GM19239 (cell line): ENCODE results near the gene GABRG3.

ENCODE experiments used
- DNase-seq: peaks from one replicate; pipeline ENCODE4 v3.0.0; 2011; ENCODE audit warnings: low spot score; ENCODE audit not compliant: insufficient read length
- FAIRE-seq: peaks from 2 replicates; lab custom pipeline; 2011; peaks lifted over from hg19 to GRCh38; lab: Jason Lieb, UNC

Gene GABRG3

GRCh38 chr15:26970712-26971210 lies at the start of gene GABRG3:
Gene GABRG3 (plus strand): TSS chr15:26971181.
- FAIRE-seq (no peak), DNase-seq (no peak)

DNA sequence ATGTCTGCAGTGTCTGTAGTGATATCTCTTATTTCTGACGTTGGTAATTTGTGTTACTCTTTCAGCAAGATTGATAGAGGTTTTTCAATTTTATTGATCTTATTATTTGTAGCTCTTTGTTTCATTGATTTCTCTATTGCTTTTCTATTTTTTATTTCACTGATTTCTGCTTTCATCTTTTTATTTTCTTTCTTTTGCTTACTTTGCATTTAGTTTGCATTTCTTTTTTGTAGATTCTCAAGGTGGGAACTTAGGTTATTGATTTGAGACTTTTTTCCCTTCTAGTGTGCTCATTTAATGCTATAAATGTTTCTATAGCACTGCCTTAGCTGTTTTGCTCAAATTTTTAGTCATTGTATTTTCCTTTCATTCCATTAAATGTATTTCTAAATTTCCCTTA lies 49.5 kb upstream of the GABRG3 start:
- DNase-seq, result no peak
- no peak for FAIRE-seq

DNA sequence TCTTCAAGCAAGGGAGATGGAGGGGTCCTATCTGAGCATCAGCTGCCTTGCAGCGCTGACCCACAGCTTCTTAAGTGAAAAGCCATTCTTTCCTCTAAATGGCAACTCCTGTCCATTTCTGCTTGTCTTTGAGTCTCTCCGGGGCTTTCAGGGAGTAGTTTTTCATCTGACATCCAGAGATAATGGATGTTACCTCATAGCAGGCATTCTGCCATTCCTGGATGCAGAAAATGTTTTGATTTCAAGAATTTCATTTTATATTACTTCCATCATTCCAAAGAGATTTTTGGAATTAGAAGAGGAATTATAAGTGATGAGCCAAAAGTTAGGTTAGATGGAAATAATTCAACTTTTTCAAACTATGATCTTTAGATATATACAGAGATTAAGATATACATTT lies 44.9 kb upstream of the GABRG3 start:
- no peak for FAIRE-seq

DNA sequence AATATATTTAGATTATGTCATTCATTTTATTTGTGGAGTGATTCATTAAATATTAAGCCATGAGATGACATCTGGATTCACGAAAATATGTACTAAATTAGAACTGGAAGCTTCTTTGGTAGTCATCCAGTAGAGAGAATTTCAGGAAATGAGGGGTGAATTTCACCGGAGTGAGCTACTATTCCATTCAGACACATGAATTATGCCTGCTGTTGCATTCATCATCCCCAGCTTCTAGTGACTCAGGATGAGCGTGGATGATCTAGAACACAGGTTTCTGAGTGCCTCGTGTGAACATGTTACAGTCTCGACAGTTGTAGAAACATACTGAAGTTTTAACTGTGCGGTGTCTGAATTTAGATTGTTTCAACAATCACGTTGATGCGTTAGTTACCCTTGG lies 42.9 kb upstream of the GABRG3 start:
- FAIRE-seq (no peak), DNase-seq (no peak)

More for the DNA sequence above, 44.9 kb upstream of the GABRG3 start:
- DNase-seq, result no peak

DNA sequence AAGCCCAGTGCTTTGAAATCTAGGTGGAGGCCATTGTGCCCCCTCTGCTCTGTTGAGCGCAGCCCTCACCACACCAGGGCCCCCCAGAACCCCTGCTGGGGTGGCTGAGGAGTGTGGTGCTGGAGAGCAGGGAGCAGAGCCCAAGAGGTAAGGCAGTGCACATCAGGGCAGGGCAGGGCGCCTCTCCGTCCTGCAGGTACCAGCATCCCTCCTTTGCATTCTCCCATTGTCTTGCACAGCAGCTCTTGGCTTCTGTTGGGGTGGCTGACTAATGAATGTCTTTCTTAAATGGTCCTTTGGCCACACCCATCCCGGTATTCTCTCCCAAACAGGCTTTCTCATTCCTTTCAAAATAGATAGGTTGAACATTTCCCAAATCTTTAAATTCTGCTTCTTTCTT lies 41.4 kb upstream of the GABRG3 start:
- FAIRE-seq (no peak), DNase-seq (no peak)

DNA sequence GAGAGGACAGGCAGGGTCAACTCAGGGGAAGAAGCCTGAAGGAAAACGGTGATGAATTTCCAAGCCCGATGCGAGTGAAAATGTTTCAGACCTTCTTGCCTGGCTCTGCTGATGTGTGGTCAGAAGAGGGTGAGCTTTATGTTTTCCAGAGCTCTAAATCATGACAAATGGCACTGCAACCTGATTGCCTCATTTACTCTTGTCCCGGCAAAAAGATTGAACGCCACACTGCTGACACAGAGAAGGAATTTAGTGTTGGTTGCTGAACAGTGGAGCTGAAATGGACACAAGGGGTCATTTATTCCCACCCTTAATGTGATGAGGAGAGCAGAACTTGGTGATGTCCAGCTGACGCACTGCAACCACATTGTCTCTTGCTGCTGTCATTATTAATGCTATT lies 36.1 kb upstream of the GABRG3 start:
- no peak for DNase-seq
- FAIRE-seq, result no peak

- DNase-seq (no peak), FAIRE-seq (no peak)
Observed at GRCh38 chr15:26935322-26935721, 35.7 kb upstream of the GABRG3 start.

DNA sequence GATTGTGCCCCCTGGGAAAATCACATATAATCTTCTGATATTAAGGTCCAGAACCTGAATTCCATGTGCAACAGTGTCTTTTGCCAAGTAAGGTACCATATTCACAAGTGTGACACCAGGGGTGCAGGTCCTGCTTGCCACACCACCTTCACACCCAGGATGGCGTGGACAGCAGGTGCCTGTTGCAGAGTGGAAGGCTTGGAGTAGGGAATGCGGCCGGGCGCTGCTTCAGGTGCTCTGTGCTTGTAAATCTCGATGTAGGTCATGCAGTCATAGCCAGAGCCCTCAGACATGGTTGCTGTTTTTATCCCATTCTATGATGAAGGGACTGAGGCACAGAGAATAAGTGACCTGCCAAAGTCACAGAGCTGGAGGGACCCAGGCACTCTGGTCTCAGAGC lies 34.5 kb upstream of the GABRG3 start:
- FAIRE-seq (no peak), DNase-seq (no peak)

DNA sequence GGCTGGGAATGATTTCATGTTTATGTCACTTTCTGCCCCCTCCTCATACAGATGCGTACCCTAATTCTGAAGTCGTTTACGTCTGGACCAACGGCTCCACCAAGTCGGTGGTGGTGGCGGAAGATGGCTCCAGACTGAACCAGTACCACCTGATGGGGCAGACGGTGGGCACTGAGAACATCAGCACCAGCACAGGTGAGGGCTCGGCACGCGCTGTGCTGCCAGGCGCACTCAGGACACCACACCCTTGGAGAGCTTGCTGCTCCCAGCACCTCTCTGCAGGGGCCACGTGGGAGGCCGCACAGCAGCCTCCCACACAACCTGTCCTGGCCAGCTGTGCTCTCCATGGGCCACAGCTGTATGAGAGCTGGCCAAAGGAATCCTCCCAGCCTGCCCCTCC lies 33.8 kb upstream of the GABRG3 start:
- no peak for DNase-seq
- no peak for FAIRE-seq

DNA sequence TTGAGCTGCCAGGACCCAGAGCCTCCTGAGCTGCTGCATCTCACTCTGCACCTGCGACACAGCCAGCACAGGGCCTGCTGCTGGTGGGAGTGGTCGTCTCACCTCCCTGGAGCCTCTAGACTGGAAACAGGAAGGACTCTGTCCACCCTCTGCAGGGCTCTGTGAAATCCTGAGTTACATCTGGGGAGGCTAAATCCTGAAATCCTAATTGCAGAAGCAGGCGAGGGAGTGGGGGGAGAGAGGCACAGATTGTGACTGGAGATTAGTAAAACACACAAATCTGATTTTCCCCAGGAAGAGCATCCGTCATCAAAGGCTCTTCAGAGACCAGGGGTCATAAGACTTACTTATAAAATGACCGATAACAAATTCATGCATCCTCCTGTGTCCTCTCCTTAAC lies 31.6 kb upstream of the GABRG3 start:
- DNase-seq (no peak), FAIRE-seq (no peak)

- no peak for DNase-seq
- FAIRE-seq, result no peak
Observed at GRCh38 chr15:26941489-26941888, 29.5 kb upstream of the GABRG3 start.

DNA sequence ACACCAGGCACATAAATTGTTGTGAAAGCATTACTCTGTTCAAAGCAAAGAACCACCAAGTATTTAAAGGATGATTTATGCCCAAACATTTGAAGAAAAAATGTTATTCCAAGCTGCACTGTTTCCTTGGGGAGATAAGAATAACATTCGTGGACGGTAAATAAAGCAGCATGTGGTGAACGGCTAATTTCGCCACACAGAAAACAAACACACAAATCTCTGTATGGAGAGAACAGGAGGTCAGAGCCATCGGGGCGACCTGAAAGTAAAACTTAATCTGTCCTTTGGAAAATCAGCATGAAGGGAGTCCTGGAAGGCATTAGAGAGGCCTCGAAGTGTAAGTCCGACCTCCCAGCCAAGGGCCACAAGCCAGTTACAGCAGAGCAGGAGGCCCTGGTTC lies 27.1 kb upstream of the GABRG3 start:
- no peak for DNase-seq
- no peak for FAIRE-seq

DNA sequence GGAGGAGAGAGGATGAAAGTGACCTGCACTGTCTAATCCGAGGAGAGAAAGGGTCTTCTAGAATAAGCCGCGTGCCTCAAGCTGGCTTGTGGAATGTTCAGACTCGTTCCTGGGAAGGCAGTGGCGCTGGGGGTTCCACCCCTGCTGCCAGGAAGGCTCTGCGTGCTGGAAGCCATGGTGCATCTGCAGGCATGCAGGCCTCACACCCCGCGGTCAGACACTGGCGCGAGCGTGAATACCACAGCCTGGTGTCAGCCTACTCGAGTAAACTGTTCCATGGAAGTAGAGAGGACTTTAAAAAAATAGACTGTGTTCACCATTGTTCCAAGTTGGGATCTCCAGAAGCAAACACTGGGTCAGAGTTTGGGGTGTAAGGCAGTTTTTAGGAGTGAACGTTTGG lies 25.9 kb upstream of the GABRG3 start:
- no peak for DNase-seq
- FAIRE-seq, result no peak

DNA sequence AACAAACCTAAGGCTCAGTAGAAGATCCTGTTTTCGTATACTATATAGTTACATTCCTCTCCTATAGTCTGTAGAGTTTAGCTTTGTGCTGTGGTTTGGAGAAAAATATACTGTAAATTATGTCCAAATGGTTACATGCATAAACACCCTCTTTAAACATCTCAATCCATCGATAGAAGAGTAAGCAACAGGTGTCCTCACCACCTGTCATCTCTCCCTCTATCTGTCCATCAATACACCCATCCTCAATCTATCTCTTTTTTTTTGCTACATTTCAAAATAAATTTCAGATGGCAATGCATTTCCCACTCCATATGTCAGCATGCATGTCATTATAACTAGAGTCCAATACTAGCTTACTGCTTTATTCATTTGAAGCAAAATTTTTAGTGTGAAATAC lies 21.0 kb upstream of the GABRG3 start:
- FAIRE-seq (no peak), DNase-seq (no peak)

DNA sequence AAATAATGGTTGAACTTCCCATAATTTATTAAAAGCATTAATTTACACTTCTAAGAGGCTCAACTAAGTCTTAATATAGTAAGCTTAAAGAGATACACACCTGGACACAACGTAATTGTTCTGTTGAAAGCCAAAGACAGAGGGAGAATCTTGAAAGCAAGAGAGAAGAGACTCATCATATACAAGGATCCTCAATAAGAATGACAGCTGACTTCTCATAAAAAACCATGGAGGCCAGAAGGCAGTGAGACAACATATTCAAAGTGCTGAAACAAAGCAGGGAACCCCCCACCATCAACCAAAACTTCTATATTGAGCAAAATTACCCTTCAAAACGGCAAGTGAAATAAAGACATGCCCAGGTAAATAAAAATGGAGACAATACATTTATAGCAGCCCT lies 16.6 kb upstream of the GABRG3 start:
- no peak for DNase-seq
- no peak for FAIRE-seq

DNA sequence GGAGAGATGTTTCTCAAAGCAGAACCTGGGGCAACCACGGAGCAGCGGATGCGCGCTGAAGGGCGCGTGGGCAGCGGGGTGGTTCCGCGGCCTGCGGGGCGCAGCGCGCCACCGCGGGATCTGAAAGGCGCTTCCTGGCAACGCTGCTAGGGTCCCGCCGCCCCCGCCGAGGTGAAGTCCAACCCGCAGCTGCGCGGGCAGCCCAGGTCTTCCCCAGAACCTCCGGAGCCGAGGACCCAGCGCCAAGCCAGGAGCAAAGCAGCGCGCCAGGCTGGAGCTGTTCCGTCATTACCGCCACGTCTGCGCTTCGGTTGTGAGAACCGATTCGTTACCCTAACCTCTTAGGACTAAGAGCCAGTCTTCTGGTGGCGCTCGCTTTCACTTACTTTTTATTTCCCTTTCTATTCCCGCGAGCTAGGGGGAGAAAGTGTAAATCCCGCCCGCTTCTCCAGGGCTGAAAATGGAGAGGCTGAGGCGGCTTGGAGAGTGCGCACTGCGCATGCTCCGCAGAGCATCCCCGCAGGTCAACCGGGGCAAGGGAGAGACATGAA lies 3.2 kb upstream of the GABRG3 start:
- FAIRE-seq (no peak), DNase-seq (no peak)

DNA sequence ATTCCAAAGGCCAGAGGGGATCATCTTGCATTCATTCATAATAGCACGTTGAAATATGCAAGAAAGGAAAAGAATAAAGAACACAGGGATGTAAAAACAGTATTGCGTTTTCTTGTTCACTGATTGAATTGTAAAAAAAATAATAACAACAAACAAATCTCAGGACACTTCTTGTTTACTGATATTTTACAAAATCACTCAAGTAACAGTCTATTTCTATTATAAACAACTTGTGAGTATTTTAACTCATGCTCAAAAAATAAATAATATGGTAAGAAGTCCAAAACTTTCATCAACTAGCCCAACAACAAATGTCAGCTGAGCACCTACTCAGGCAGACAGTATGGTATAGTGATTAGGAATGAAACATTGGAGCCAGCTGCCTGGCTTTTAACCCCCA lies 2.2 kb upstream of the GABRG3 start:
- DNase-seq, result no peak
- no peak for FAIRE-seq

DNA sequence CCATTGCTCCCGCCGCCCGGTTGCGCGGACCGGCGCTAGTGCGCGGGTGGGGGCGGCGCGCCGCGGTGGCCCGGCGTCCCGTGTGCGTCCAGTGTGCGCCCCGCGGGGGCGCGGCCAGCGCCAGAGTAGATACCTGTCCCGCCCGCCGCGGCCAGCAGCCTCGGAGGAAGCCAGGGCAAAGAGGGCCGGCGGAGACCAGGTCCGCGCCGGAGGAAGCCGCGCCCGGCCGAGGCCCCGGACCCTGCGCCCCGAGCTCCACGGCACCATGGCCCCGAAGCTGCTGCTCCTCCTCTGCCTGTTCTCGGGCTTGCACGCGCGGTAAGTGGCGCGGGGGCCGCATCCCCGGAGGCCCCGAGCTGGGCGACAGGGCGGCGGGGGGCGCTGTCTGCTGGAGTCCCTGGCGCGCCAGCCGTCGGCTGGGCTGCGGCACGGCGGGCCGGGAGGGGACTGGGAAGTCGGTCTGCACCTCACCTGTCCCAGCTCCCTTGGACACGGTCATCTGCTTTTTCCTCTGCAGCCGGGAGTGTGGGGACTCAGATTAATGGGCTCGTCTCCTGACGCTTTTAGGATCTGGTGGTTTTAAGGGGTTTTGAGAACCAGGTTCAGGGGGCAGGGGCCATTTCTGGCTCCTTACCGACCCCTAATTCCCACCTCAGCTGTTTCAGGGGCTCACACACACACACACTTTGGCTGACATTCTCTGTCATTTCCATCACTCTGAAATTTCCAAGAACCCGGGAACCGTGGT lies 464 bp downstream of the GABRG3 start:
- no peak for FAIRE-seq
- no peak for DNase-seq

DNA sequence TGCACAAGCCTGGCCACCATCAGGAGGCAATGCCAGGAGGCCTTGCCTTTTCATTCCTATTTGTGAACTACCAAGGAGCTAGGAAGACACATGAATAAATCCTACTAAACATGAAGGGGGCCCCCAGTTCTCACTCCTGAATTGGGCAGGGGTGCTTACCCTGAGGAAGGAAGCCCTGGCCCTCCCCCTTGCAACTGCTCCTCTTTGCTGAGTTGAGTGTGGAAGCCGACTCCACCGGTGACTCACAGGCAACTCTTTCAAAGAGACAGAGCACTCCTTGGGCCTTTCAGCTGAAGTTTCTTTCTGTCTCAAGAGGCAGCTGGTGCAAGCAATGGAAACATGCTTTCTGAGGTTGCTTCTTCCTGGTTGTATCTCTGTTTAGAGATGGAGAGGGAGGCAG lies 1.7 kb downstream of the GABRG3 start:
- no peak for FAIRE-seq
- DNase-seq, result no peak

GRCh38 chr15:26974120-26974780 lies 3.3 kb downstream of the GABRG3 start:
- FAIRE-seq (no peak), DNase-seq (no peak)

GRCh38 chr15:26981492-26981891 lies 10.5 kb downstream of the GABRG3 start:
- FAIRE-seq, result no peak
- DNase-seq, result no peak

GRCh38 chr15:26983822-26984221 lies 12.8 kb downstream of the GABRG3 start:
- FAIRE-seq, result no peak
- no peak for DNase-seq
